Smooth muscle cell (in vitro differentiated cells): ENCODE results near the gene ADCY3. TPM values are rescaled to one million over a fixed set of nuclear protein-coding genes. Genes with fewer than 3 reads are reported as not detected.

ENCODE experiments used
- DNase-seq: peaks from one replicate; lab custom pipeline; 2025; ENCODE audit not compliant: unreplicated experiment; lab: John Stamatoyannopoulos, UW
- H2AFZ ChIP-seq: fragments of 200-600 bp; sonication (generic); 2 replicates; pipeline ENCODE4 v1.6.0; 2016; ENCODE audit warnings: antibody characterized with exemption, low read depth, mild to moderate bottlenecking
- H3F3A ChIP-seq: fragments of 200-600 bp; sonication (generic); 2 replicates; pipeline ENCODE4 v1.6.0; 2017; ENCODE audit warnings: antibody characterized with exemption, low read depth
- H3K27ac ChIP-seq: fragments of 200-600 bp; sonication (generic); 2 replicates; pipeline ENCODE4 v1.5.1; 2016; ENCODE audit warnings: low read depth, mild to moderate bottlenecking
- H3K27me3 ChIP-seq: fragments of 200-600 bp; sonication (generic); 2 replicates; pipeline ENCODE4 v1.6.1; 2016; ENCODE audit warnings: low read depth, mild to moderate bottlenecking
- H3K36me3 ChIP-seq: fragments of 200-600 bp; sonication (generic); 2 replicates; pipeline ENCODE4 v1.5.1; 2016; ENCODE audit warnings: low read depth
- H3K4me1 ChIP-seq: fragments of 200-600 bp; sonication (generic); 2 replicates; pipeline ENCODE4 v1.5.1; 2016; ENCODE audit warnings: low read depth
- H3K4me2 ChIP-seq: fragments of 200-600 bp; sonication (generic); 2 replicates; pipeline ENCODE4 v1.6.0; 2016; ENCODE audit warnings: mild to moderate bottlenecking
- H3K4me3 ChIP-seq: fragments of 200-600 bp; sonication (generic); 2 replicates; pipeline ENCODE4 v1.5.1; 2016; ENCODE audit warnings: mild to moderate bottlenecking
- H3K79me2 ChIP-seq: fragments of 200-600 bp; sonication (generic); 2 replicates; pipeline ENCODE4 v1.6.0; 2016; ENCODE audit warnings: low read depth, mild to moderate bottlenecking
- H3K9ac ChIP-seq: fragments of 200-600 bp; sonication (generic); 2 replicates; pipeline ENCODE4 v1.6.0; 2016; ENCODE audit warnings: low read depth
- H3K9me3 ChIP-seq: fragments of 200-600 bp; sonication (generic); replicated peaks from 2 replicates; pipeline ENCODE4 v1.5.1; 2016; ENCODE audit warnings: low read depth
- H4K20me1 ChIP-seq: fragments of 200-600 bp; sonication (generic); 2 replicates; pipeline ENCODE4 v1.6.0; 2016; ENCODE audit warnings: low read depth
- CTCF ChIP-seq: fragments of 200-600 bp; sonication (generic); IDR thresholded peaks from 2 replicates; pipeline ENCODE4 v1.5.1; 2017; ENCODE audit warnings: borderline replicate concordance, mild to moderate bottlenecking, antibody characterized with exemption; ENCODE audit not compliant: insufficient read depth, poor library complexity, severe bottlenecking
- WGBS: methylation state at CpG from one replicate; pipeline ENCODE4 v1.1.7; 2016; ENCODE audit warnings: low lambda C conversion rate; 5-methylcytosine and 5-hydroxymethylcytosine counted together
- polyA plus RNA-seq: library from polyadenylated mRNA; unstranded; fragments of >200 nt; fragmentation: Nextera tagmentation; extraction: Ambion mirVana; gene quantifications from 2 replicates; pipeline ENCODE4 v1.2.1, GENCODE V29; 2016
- total RNA-seq: library from RNA; depleted of rRNA; stranded (reverse); fragments of >200 nt; gene quantifications from 2 replicates; pipeline ENCODE4 v1.2.3, GENCODE V29; 2014

Gene ADCY3
- total and polyA plus RNA-seq, 2 experiments from 2014 or later = 20.8 to 41.7 TPM

DNA sequence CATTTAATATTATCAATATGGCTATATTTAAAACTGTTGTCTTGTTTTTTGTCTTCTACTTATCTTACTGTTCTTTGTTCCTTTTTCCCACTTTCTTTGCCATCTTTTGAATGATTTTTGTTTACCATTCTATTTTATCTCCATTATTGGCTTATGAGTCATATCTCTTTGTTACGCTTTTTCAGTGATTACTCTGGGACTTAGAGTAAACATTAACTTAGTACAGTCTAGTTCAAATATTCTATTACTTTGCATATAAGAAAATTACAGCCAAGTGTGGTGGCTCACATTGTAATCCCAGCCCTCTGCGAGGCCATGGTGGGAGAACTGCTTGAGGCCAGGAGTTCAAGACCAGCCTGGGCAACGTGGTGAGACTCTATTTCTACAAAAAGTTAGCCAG, 26.1 kb downstream of the ADCY3 start:
- Histone ChIP-seq H3K9me3 (peaks cover 7% of the 10 kb centered on the region), H3K79me2 (no peaks in the 10 kb centered on the region), H3K36me3 (peaks cover 5% of the 10 kb centered on the region), H3K27me3 (no peaks in the 10 kb centered on the region), H4K20me1 (no peaks in the 10 kb centered on the region), H3K4me2 (no peak overlapping the region), H3K4me3 (no peak overlapping the region), H3K27ac (no peak overlapping the region), H3K9ac (no peak overlapping the region), H3F3A (no peaks in the 10 kb centered on the region), H2AFZ (no peak overlapping the region), H3K4me1 (no peaks in the 10 kb centered on the region)
- no peak for DNase-seq
- TF ChIP-seq CTCF = no peak
- 87% methylated on average over 3 of the region's 3 CpGs for WGBS

DNA sequence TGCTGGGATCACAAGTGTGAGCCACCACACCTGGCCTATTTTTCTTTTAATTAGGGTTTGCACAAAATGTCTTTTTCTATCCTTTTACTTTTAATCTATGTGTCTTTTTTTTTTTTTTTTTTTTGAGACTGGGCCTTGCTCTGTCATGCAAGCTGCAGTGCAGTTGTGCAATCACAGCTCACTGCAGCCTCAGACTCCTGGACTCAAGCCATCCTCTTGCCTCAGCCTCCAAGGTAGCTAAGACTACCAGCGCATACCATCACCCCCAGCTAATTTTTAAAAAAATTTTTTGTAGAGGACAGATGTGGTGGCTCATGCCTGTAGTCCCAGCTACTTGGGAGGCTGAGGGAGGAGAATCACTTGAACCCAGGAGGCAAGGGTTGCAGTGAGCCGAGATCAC, 27.1 kb downstream of the ADCY3 start:
- Histone ChIP-seq H4K20me1 (no peaks in the 10 kb centered on the region), H3K4me2 (no peak overlapping the region), H3K4me3 (no peak overlapping the region), H3K9ac (no peak overlapping the region), H3K27ac (no peak overlapping the region), H3K27me3 (no peaks in the 10 kb centered on the region), H3K4me1 (no peaks in the 10 kb centered on the region), H3F3A (no peaks in the 10 kb centered on the region), H3K9me3 (peaks cover 7% of the 10 kb centered on the region), H3K79me2 (no peaks in the 10 kb centered on the region), H3K36me3 (peaks cover 5% of the 10 kb centered on the region), H2AFZ (no peak overlapping the region)
- no peak for DNase-seq
- TF ChIP-seq CTCF = no peak
- 96% methylated on average over 2 of the region's 2 CpGs for WGBS

GRCh38 chr2:24891201-24891600, 28.8 kb downstream of the ADCY3 start:
- no peaks in the 10 kb centered on the region for H3K27me3 ChIP-seq
- WGBS = 85% methylated on average over 2 of the region's 2 CpGs
- no peaks in the 10 kb centered on the region for H3K79me2 ChIP-seq
- no peak overlapping the region for H3K4me3 ChIP-seq
- H3K4me1 ChIP-seq = no peaks in the 10 kb centered on the region
- no peaks in the 10 kb centered on the region for H3F3A ChIP-seq
- H3K4me2 ChIP-seq = no peak overlapping the region
- no peak overlapping the region for H3K27ac ChIP-seq
- H4K20me1 ChIP-seq = no peaks in the 10 kb centered on the region
- H3K36me3 ChIP-seq = peaks cover 5% of the 10 kb centered on the region
- no peak overlapping the region for H3K9ac ChIP-seq
- no peak for DNase-seq
- no peak overlapping the region for H2AFZ ChIP-seq
- TF ChIP-seq CTCF = no peak
- peaks cover 7% of the 10 kb centered on the region for H3K9me3 ChIP-seq

GRCh38 chr2:24889221-24889620, 30.8 kb downstream of the ADCY3 start:
- no peak for TF ChIP-seq CTCF
- Histone ChIP-seq H3K4me3 (no peak overlapping the region), H3K36me3 (peaks cover 3% of the 10 kb centered on the region), H2AFZ (no peak overlapping the region), H3K27me3 (no peaks in the 10 kb centered on the region), H3K4me2 (no peak overlapping the region), H4K20me1 (peaks cover 3% of the 10 kb centered on the region), H3K4me1 (no peaks in the 10 kb centered on the region), H3F3A (no peaks in the 10 kb centered on the region), H3K9me3 (no peaks in the 10 kb centered on the region), H3K9ac (no peak overlapping the region), H3K79me2 (no peaks in the 10 kb centered on the region), H3K27ac (no peak overlapping the region)
- DNase-seq = no peak
- WGBS = over 99% methylated on average over 5 of the region's 5 CpGs
